ENCODE data around the gene RBM12.
"Not testable (repeated sequence)": the region's sequence is repeated elsewhere in the genome, so short reads cannot be mapped to it uniquely, and the experiment has no call there.

RBM12 gene, protein sequence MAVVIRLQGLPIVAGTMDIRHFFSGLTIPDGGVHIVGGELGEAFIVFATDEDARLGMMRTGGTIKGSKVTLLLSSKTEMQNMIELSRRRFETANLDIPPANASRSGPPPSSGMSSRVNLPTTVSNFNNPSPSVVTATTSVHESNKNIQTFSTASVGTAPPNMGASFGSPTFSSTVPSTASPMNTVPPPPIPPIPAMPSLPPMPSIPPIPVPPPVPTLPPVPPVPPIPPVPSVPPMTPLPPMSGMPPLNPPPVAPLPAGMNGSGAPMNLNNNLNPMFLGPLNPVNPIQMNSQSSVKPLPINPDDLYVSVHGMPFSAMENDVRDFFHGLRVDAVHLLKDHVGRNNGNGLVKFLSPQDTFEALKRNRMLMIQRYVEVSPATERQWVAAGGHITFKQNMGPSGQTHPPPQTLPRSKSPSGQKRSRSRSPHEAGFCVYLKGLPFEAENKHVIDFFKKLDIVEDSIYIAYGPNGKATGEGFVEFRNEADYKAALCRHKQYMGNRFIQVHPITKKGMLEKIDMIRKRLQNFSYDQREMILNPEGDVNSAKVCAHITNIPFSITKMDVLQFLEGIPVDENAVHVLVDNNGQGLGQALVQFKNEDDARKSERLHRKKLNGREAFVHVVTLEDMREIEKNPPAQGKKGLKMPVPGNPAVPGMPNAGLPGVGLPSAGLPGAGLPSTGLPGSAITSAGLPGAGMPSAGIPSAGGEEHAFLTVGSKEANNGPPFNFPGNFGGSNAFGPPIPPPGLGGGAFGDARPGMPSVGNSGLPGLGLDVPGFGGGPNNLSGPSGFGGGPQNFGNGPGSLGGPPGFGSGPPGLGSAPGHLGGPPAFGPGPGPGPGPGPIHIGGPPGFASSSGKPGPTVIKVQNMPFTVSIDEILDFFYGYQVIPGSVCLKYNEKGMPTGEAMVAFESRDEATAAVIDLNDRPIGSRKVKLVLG

DNA sequence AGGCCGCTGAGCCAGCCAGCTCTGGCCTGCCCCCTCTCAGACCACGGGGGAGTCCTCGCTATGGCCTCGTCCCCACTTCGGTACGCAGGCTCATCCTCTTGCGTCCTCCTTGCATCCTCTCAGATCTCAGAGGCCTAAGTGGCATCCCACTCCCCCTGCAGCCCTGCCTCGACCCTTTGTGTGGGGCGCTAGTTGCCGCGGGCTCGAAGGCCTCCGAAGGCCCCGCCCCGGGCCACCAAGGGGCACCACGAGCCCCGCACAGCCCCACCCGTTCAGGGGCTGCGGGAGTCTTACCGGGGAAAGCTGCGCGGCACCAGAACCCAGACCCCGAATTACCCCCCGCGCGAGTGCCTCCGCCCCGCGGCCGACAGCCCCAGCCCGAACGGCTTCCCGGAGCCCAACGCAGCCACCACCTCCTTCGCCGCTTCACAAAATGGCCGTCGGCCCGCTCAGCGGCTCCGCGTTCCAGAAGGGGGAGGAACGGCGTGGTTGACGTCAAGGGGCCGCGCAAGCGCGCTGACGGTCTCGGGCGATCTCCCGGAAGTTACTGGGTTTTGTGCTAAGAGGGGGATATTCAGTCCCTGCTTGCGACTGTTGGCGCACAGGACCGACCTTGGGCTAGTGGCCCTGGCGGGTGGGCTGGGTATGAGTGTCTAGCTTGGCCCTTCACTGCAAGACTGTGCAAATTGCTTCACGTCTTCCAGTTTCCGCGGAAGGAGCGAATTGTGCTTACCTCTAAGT, at the start of gene RBM12, which contains the start of gene CPNE1:
Gene RBM12, minus strand, starts transcription at position 435 of the 741 bp plus-strand sequence. CDS start 9,578 bp downstream, outside the sequence.
Gene CPNE1, minus strand, starts transcription at position 435 of the 741 bp plus-strand sequence. CDS start 31,977 bp downstream, outside the sequence.
- peak; percentile 97 for DNase-seq (ENCODE audit: low read depth, low spot score)

DNA sequence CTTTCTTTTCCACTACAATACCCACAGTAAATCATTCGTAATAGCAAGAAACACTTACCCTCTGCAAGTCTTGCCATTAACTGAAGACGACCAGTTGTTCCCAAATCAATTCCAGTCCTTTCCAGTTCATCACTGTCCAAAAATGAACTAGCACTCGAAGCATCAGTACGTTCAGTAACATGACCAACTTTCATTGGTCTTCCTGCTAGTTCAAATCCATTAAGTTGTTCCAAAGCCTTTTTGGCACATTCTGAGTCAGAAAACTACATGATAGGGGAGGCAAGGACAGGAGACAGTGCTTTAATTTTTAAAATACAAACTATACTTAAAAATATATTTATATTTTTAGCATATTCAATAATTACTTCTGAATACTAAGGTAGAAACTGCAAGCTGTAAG, 49.4 kb upstream of the RBM12 start:
- no peak for DNase-seq (ENCODE audit: low read depth, low spot score)

DNA sequence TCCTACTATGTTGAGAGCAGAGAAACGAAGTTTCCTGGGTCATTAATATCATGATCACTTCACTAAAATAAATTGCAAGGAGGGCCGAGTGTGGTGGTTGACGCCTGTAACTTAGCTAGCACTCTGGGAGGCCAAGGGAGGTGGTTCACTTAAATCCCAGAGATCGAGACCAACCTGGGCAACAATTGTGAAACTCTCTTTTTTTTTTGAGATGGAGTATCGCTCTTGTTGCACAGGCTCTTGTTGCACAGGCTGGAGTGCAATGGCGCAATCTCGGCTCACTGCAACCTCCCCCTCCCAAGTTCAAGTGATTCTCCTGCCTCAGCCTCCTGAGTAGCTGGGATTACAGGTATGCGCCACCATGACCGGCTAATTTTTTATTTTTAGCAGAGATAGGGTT, 48.4 kb upstream of the RBM12 start:
- DNase-seq (ENCODE audit: low read depth, low spot score) = not testable (repeated sequence)

DNA sequence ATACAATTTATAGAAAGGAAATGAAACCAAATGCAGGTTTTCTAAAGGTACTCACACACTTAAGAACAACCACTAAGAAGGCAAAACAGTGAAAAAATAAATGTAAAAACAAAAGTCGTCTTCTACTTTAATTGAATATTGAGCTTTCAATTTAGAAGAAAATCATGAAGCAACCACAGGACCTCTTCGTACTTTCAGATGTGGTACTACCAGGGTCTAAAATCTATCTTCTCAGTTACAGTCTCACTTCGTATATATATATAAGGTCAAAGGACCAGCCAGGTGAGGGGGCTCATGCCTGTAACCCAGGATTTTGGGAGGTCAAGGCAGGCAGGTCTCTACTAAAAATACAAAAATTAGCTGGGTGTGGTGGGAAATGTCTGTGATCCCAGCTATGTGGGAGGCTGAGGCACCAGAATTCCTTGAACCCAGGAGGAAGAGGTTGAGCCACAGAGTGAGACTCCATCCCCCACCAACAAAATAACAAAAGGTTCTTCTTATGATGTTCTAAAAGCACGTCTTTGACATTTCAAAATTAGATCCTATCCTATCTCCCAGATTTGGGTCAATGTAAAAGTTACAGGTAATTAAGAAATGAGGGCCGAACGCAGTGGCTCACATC, 47.0 kb upstream of the RBM12 start:
- DNase-seq (ENCODE audit: low read depth, low spot score) = no peak

DNA sequence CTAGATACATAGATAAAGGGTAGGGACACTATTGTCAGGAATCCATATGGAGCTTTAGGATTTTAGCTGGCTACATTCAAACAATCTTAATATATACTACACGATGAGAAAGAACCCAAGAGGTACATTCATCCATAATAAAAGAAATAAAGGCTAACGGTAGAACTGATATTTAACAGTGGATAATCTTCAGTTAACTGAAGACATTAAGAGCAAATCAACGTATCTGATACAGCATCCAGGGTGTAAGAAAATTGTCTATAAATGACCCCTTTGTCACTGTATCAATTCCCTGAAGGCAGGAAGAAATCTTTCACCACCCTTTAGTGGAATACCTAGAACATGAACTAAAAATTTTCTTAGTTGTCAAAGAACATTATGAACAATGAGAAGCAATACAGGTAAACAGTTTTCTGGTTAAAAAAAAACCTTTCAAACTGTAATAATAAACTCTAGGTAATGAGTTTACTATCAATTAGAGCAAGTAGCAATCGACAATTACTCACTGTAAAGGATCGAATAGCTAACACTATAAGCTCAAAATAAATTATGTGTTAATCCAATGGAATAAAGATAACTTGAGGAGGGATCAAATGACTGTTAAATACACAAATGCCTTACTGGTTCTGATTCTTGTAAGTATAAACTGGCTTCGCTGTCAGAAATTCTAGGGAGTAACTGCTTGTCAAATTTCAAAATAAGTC, 46.3 kb upstream of the RBM12 start:
- no peak for DNase-seq (ENCODE audit: low read depth, low spot score)

DNA sequence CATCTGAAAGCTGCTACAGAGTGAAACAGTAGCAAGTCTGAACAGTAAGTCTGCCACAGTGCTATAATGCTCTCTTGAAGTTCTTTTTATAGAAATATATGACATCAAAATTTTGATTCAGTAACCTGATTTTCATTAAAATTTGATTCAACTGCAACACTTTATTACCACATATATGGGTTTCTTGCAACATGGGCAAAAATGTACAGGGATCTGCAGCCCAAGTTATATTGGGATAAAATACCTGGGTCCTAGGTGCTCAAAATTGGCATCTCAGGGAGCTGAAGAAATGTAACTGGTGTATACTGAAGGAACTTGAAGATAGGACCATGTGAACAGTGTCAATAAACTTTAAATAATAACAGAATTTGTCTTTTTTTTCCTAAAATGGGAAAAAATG, 45.3 kb upstream of the RBM12 start:
- DNase-seq (ENCODE audit: low read depth, low spot score) = no peak

DNA sequence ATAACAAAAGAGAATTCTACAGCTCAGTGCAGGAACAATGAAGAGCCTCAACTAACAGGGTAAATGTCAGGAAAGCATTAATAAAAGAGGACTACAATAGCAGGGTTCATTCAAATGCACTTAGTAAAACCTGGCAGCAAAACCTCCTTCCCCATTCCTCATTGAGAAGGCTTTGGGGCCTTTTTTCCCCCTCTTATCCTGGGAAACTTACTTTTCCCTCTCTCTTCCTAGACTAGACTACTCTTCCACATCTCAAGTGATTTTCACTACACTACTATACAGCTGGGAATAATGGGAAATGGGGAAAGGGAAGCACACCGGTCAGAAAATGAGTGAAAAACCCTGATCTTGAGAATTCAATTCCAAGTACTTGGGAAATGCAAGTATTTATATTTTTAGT, 44.6 kb upstream of the RBM12 start:
- DNase-seq (ENCODE audit: low read depth, low spot score) = no peak

DNA sequence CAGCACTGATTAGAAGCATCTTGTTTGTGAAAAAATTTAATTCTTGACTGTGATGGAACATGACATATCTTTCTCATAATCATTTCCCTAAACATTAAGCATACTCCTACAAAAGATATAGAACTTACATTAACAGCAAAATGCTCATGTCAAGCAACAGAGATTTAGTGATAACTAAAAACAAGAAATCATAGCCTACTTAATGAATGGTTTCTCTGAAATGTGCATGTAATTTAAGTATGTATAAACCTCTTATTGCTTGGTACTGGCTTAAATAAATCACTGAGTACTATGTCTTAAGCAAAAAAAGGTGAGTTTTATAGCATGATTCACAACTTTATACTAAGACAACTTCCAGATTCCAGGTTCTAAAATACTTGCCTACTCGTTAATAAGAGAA, 43.8 kb upstream of the RBM12 start:
- DNase-seq (ENCODE audit: low read depth, low spot score) = no peak

DNA sequence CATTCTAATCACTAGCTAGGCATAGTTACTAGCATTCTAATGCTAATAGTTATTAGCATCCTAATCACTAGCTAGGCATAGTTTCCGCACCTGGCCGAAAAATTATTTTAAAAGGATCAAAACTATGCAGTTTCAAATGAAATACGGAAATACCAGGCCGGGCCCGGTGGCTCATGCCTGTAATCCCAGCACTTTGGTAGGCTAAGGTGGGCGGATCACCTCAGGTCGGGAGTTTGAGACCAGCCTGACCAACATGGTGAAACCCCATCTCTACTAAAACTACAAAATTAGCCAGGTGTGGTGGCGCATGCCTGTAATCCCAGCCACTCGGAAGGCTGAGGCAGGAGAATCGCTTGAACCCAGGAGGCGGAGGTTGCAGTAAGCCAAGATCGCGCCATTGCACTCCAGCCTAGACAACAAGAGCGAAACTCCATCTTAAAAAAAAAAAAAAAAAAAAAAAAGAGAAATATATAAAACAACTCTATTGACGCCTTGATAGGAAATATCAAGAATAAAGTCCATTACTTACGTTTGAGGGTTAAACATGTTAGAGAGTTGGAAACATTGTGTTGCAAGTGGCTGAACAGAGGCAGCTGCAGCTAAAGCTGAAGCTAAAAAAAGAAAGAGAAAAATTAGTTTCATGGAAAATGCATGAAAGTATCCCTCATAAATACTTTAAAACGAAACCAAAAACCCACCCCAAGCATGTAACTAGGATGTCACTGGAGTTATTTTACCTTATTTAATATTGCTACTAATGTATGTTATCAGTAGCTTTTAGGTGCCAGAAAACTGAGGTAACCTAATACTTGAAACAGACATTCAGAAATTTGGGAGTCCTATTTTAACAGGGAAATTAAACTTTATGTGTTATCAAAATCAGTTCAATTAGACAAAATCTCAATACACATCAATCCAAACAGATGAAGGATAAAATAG, 42.2 kb upstream of the RBM12 start:
- not testable (repeated sequence) for DNase-seq (ENCODE audit: low read depth, low spot score)

DNA sequence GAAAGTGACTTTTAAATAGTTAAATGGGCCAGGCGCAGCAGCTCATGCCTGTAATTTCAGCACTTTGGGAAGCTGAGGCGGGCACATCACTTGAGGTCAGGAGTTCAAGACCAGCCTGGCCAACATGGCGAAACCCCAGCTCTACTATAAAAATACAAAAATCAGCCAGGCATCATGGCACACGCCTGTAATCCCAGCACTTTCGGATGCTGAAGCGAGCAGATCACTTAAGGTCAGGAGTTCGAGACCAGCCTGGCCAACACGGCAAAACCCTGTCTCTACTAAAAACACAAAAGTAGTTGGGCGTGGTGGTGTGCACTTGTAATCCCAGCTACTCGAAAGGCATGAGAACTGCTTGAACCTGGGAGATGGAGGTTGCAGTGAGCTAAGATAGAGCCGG, 41.2 kb upstream of the RBM12 start:
- not testable (repeated sequence) for DNase-seq (ENCODE audit: low read depth, low spot score)

DNA sequence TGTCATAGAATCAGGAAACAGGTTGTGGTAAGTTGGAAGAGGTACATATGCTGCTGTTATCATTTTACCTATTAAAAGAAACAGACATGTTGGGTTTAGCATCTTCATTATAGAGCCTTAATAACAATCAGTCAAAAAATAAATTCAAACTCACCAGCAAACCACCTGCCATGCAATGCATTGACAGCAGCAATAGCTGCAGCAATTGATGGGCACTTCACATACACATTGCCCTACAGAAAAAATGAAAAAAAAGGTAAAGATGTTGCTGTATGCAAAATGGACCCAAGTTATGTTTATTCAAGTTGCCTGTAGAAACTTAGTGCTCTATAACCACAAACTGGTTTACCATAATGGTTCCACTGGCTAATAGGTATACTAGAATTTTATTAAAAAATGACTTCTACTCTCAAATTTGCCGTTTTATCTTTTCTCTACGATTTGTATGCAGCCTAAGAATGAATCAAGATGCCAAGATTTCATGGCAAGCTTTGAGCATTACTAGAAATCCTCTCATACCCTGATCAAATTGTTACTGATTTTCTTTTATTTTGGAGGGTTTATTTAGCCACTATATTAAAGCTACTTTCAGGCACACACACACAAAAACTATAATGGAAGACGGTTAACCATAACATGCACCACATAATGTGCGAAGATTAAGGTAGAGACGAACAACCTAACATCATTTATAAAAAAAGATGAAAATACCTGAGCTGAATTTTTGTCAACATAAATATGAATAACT, 40.0 kb upstream of the RBM12 start:
- DNase-seq (ENCODE audit: low read depth, low spot score) = no peak

DNA sequence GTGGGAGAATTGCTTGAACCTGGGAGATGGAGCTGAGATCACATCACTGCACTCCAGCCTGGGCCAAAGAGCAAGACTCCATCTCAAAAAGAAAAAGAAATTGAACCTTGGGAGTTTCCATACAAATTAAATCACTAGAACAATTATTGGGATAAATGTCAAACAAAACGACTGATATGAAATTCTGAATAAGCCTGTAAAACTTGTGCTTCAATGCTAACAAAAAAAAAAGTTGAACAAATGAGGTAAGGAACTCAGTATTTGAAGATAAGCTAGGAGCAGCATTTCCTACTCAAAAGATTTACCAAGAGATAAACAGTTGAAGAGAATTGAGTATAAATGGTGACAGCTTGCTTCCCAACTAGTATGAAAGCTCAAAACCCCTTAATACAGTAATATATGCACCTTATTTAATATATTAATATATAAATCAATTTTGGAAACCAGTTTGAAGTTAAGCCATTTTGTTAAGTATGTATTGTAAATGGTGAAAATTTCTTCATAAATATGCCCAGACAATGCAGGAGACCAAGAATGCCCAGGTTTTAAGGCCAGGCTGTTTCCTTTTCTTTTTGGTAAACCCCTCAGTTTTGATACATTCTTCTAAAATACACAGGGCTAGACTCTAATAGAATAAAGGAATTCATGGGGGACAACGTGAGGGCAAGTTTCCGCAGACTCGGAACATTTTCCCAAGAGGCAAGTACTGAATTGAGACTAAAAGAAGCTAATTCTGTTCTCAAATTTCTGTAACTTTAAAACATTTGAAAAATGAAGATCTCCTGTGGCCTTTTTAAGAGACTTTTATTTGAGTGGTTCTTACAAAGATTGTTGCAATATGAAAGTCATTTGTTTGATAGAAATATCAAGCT, 38.4 kb upstream of the RBM12 start:
- DNase-seq (ENCODE audit: low read depth, low spot score) = no peak

DNA sequence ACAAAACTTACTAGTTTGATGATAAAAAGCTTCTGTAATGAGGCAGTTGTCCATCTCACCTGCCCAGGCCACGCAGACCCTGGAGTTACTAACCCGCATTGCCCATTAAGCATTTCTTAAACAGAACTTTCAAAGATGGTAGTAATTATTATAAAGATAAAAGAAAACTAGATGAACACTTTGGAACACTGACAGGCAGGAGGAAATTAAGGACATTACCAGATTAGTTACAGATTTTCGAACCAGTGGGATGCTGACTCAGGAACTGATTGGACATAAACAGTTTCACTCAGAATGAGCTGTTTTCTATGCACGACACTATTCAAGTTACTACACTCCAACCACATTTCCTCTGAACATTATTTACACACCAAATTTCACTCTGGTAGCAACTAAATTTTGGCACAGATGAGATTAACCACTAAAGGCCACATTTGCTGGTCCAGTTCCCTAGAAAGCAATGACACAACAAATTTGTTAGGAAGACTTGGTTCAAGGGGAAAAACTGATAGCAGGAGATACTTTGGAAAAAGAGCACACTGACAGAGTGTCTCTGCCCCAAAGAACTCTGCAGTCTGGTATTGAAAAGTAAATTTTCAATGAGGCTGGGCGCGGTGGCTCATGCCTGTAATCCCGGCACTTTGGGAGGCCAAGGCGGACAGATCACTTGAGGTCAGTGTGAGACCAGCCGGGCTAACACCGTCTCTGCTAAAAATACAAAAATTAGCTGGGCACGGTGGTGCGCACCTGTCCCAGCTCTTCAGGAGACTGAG, 37.5 kb upstream of the RBM12 start:
- DNase-seq (ENCODE audit: low read depth, low spot score) = no peak

DNA sequence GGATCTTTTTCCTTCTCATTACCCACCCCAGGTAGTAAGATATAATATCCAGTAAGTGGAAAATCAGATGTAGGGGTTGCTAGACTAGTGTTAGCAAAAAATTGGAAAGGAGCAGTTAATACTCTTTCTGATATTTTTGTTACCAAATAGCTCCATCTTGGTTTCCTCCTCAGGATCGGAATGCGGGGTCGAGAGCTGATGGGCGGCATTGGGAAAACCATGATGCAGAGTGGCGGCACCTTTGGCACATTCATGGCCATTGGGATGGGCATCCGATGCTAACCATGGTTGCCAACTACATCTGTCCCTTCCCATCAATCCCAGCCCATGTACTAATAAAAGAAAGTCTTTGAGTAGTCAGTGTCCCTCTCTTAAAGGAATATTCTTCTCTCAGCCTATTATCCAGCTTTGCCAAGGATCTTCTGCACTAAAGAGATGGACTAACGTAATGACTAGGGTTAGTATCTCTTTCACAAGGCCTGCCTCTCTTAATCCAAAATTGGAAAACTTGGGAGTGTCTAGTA, 36.0 kb upstream of the RBM12 start:
- no peak for DNase-seq (ENCODE audit: low read depth, low spot score)

DNA sequence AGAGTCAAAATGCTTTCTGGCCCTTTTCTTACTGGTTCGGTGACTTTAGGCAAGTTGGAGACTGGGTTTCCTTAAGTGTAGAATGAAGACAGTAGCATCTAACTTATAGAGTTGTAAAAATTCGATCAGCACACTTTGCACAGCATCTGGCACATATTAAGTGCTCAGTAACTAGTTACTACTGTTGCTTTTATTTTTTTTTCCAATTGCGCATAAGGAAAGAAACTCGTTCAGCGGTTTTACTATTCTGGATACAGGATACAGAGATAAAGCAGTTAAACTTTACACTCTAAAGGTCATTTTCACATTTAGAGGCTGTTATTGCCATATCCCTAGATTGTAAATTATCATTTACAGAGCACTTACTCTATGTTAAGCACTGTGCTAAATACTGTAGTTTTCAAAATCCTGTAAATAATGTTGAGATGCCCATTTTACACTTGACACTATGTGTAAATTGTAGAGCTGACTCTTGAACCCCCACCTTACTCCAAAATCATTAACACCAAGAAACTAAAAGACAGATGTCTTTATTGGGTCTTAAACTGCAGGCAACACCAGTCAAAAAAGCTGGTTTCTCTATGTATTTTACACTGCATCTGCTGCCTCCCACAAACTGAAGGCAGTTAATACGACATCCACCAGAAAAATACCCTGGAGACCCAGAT, 35.4 kb upstream of the RBM12 start:
- DNase-seq (ENCODE audit: low read depth, low spot score) = no peak
